K562 treated with DMSO at 1 percent for 24 hours (cell line): ENCODE results near the gene CGB5. TPM values are rescaled to one million over a fixed set of nuclear protein-coding genes. Genes with fewer than 3 reads are reported as not detected.

Experiments used
- total RNA-seq: library from RNA; unstranded; fragments of 300-600 nt; gene quantifications from 2 replicates; pipeline ENCODE4 v1.2.3, GENCODE V29; 2022; ENCODE audit warnings: low read depth; ENCODE audit not compliant: insufficient read depth

Gene CGB5
- not detected in 2 replicates for total RNA-seq

DNA sequence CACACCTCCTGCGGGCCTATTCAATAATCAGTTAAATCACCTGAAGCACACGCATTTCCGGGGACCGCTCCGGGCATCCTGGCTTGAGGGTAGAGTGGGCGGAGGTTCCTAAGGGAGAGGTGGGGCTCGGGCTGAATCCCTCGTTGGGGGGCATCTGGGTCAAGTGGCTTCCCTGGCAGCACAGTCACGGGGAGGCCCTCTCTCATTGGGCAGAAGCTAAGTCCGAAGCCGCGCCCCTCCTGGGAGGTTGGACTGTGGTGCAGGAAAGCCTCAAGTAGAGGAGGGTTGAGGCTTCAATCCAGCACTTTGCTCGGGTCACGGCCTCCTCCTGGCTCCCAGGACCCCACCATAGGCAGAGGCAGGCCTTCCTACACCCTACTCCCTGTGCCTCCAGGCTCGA lies at the start of gene CGB5:
Gene CGB5, plus strand, starts transcription at position 301 of the 400 bp plus-strand sequence. CDS start 362 bp downstream, outside the sequence.

DNA sequence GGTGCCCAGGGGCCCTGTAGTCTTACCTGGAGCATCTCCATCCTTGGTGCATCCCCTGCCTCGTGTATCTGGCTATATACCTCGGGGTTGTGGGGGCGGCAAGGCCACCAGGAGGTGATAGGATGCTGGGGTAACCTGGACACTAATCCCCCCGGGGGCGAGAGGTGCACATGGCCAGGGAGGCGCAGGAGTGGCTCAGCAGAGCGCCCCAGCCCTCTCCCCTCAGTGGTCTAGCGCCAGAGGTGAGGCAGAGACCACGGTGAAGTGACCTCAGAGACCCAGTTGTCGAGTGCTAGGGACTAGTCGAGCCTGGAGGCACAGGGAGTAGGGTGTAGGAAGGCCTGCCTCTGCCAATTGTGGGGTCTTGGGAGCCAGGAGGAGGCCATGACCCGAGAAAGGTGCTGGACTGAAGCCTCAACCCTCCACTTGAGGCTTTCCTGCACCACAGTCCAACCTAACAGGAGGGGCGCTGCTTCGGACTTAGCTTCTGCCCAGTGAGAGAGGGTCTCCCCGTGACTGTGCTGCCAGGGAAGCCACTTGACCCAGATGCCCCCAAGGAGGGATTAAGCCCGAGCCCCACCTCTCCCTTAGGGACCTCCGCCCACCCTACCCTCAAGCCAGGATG lies 26.5 kb upstream of the CGB5 start, which contains the start of gene LHB:
Gene LHB, minus strand, starts transcription at position 51 of the 625 bp plus-strand sequence. Its CDS starts 10 bp downstream, at position 41.

DNA sequence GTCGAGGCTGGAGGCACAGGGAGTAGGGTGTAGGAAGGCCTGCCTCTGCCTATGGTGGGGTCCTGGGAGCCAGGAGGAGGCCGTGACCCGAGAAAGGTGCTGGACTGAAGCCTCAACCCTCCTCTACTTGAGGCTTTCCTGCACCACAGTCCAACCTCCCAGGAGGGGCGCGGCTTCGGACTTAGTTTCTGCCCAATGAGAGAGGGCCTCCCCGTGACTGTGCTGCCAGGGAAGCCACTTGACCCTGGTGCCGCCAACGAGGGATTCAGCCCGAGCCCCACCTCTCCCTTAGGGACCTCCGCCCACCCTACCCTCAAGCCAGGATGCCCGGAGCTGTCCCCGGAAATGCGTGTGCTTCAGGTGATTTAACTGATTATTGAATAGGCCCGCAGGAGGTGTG lies 19.4 kb upstream of the CGB5 start, which contains the start of gene CGB3:
Gene CGB3, minus strand, starts transcription at position 101 of the 400 bp plus-strand sequence. CDS start 362 bp downstream, outside the sequence.

DNA sequence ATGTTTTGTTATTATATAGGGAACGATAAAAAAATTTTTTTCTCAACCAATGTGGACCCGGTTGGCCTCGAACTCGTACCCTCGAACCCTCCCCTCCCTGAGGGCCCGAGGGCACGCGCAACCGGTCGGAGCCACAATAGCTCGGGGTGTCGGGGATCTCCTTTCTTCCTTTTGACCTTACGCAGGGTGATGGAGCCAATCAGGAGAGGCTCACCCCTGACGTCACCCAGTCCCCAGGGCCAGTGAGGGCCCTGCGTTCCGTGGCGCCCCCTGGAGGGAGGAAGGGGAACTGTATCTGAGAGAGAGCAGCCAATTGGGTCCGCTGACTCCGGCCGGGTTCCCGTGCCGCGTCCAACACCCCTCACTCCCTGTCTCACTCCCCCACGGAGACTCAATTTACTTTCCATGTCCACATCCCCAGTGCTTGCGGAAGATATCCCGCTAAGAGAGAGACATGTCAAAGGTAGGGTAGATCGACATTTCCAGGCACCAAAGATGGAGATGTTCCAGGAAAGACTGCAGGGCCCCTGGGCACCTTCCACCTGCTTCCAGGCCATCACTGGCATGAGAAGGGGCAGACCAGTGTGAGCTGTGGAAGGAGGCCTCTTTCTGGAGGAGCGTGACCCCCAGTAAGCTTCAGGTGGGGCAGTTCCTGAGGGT lies 11.9 kb upstream of the CGB5 start, which contains the start of gene CGB2:
Gene CGB2, plus strand, starts transcription at position 249 of the 660 bp plus-strand sequence. Its CDS starts 206 bp downstream, at position 455.

DNA sequence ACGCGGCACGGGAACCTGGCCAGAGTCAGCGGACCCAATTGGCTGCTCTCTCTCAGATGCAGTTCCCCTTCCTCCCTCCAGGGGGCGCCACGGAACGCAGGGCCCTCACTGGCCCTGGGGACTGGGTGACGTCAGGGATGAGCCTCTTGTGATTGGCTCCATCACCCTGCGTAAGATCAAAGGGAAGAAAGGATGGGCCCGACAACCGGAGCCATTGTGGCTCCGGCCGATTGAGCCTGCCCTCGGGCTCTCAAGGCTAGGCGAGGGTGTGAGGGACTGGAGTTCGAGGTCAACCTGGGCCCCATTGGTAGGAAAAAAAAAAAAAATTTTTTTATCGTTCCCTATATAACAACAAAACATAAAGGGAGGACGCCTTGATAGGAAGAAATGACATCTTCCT lies 6.8 kb upstream of the CGB5 start, which contains the start of gene CGB1:
Gene CGB1, minus strand, starts transcription at position 81 of the 400 bp plus-strand sequence. CDS start 184 bp downstream, outside the sequence.

DNA sequence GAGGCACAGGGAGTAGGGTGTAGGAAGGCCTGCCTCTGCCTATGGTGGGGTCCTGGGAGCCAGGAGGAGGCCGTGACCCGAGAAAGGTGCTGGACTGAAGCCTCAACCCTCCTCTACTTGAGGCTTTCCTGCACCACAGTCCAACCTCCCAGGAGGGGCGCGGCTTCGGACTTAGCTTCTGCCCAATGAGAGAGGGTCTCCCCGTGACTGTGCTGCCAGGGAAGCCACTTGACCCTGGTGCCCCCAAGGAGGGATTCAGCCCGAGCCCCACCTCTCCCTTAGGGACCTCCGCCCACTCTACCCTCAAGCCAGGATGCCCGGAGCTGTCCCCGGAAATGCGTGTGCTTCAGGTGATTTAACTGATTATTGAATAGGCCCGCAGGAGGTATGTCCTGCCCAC lies 5.4 kb downstream of the CGB5 start, which contains the start of gene CGB8:
Gene CGB8, minus strand, starts transcription at position 101 of the 400 bp plus-strand sequence. CDS start 372 bp downstream, outside the sequence.

DNA sequence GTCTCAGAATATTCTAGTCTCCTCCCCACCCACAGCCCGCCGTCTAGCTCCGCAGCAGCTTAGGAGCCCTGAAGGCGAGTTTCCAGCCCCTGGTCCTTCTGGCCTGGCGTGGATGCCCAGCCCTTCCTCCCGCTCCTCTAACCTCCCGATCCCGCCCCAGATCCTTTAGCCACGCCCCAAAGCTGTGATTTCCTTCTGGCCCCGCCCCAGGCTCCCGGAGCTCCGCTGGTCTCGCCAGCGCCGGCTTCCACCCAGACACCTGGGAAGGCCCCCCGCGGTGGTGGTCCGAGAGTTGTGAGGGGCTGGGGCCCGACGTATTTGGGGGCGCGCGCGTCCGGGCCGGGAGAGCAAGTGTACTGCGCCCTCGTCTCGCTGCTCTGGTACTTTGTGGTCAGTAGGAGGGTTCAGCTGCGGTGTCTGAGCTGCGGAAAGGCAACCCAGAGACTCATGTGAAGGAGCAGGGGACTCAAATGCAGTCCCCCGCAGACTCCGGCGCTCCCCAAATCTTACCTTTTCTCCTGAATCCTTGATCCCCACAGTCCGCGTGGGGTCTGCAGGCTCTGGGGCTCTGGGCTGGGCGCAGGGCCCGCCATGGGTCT lies 14.1 kb downstream of the CGB5 start, which contains the start of gene CGB7:
Gene CGB7, minus strand, starts transcription at position 114 of the 599 bp plus-strand sequence. CDS start 2,374 bp downstream, outside the sequence.

DNA sequence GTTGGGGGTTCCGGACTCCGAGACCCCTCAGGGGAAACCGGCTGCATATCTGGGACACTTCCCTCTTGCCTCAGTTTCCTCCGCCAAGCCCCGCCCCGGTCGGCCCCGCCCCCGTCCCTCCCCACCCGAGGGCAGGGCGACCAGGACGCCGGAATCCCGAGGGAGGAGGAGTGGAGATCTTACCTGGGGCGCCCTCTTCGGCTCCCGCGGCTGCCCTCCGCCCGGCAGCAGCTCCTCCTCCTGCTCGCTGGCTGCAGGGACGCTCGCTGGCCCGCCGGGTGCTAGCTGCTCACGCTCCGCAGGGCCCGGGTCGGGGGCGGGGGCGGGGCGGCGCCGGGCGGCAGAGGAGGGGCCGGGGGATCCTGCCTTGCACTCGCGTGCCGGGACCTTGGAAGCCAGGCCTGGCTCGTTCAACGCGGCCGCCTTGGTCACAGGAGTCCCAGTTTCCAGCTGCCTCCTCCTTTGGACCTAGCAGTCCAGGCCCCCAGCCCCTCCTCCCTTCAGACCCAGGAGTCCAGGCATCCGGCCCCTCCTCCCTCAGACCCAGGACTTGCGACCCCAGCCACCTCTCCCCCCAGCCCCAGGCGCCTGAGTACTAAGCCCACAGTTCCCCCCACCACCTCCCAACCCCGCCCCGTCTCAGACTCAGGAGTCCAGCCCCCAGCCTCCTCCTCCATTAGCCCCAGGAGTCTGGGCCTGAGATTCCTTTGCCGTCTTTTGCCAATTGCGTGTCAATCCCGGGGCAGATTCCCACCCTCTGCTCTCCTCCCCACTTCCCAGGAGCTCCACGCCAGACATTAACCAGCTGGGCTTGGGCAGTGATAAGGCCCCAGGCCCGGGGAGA lies 21.3 kb downstream of the CGB5 start, which contains the start of gene NTF4:
Gene NTF4, minus strand, starts transcription at position 51 of the 844 bp plus-strand sequence. CDS start 2,821 bp downstream, outside the sequence.

DNA sequence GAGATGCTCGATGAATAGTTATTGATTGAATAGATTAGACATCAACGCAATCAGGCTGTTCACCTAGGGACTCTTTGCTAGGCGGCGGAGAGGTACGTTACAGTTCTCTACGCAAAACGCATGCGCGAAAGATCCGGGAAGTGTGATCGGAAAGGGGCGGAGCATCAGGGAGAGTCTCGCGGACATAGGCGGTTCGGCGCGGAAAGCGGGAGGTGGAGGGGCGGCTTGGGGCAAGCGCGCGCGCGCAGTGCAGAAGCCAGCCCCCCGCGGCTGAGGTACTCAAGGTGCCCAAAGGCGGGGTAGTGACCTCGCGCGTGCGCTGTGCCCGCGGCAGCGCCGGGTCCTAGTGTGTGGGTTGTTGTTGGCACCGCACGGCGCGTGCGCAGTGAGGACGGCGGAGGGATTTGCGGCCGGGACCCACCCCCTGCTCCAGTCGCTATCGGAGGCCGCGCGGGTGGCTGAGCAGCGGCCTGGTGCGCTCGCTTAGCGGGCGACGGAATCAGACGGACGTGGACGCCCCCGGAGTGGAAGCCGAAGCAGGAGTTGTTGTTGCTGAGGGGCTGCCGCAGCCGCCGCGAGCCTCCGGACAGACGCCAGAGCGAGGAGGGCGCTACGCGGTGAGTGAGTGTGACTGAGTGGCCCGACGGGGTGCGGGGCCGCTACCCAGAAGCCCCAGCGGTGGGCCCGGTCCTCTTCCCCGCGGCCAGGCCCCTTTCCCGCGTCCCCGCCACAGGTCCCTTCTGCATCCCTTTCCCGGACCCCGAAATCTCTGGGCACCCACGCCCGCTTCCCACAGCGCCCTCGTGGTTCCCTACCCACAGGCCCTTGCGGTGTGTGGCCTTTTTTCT lies 41.6 kb downstream of the CGB5 start, which contains the start of gene SNRNP70:
Gene SNRNP70, plus strand, starts transcription at position 432 of the 848 bp plus-strand sequence. CDS start 964 bp downstream, outside the sequence.

Other genes with a start within 250 kb of the CGB5 start
- 77.3 and 83.0 TPM in 2 replicates for gene BCAT2, start 232.8 kb upstream of the CGB5 start, total RNA-seq
- 1.1 TPM in 1 of 2 replicates, not detected in the other for gene HSD17B14, start 207.4 kb upstream of the CGB5 start, total RNA-seq
- 49.1 and 54.5 TPM in 2 replicates for gene PLEKHA4, start 175.2 kb upstream of the CGB5 start, total RNA-seq
- gene PPP1R15A, start 171.4 kb upstream of the CGB5 start, total RNA-seq: 88.6 and 88.9 TPM in 2 replicates
- 0.88 and 3.5 TPM in 2 replicates for gene TULP2, start 145.1 kb upstream of the CGB5 start, total RNA-seq
- 445 and 480 TPM in 2 replicates for gene NUCB1, start 143.5 kb upstream of the CGB5 start, total RNA-seq
- 4.8 and 5.0 TPM in 2 replicates for gene DHDH, start 110.1 kb upstream of the CGB5 start, total RNA-seq
- gene BAX, start 89.0 kb upstream of the CGB5 start, total RNA-seq: 136 and 153 TPM in 2 replicates
- 7,562 and 7,983 TPM in 2 replicates for gene FTL, start 78.5 kb upstream of the CGB5 start, total RNA-seq
- 26.8 and 34.3 TPM in 2 replicates for gene GYS1, start 50.5 kb upstream of the CGB5 start, total RNA-seq
- gene RUVBL2, start 50.0 kb upstream of the CGB5 start, total RNA-seq: 295 and 316 TPM in 2 replicates
- not detected in 2 replicates for gene LHB, start 26.8 kb upstream of the CGB5 start, total RNA-seq
- gene CGB3, start 19.5 kb upstream of the CGB5 start, total RNA-seq: not detected in 2 replicates
- 4.8 and 8.7 TPM in 2 replicates for gene CGB2, start 12.0 kb upstream of the CGB5 start, total RNA-seq
- not detected in 2 replicates for gene CGB1, start 7.0 kb upstream of the CGB5 start, total RNA-seq
- not detected in 2 replicates for gene CGB8, start 5.3 kb downstream of the CGB5 start, total RNA-seq
- gene CGB7, start 13.9 kb downstream of the CGB5 start, total RNA-seq: not detected in 2 replicates
- not detected in 2 replicates for gene NTF4, start 21.0 kb downstream of the CGB5 start, total RNA-seq
- gene KCNA7, start 28.9 kb downstream of the CGB5 start, total RNA-seq: not detected in 2 replicates
- gene SNRNP70, start 41.6 kb downstream of the CGB5 start, total RNA-seq: 219 and 229 TPM in 2 replicates
- 16.2 and 19.1 TPM in 2 replicates for gene LIN7B, start 70.5 kb downstream of the CGB5 start, total RNA-seq
- 1.3 and 2.4 TPM in 2 replicates for gene C19orf73, start 75.3 kb downstream of the CGB5 start, total RNA-seq
- gene PPFIA3, start 75.7 kb downstream of the CGB5 start, total RNA-seq: 14.2 and 15.9 TPM in 2 replicates
- gene HRC, start 111.5 kb downstream of the CGB5 start, total RNA-seq: 9.9 and 12.2 TPM in 2 replicates
- gene TRPM4, start 113.9 kb downstream of the CGB5 start, total RNA-seq: 20.5 and 23.4 TPM in 2 replicates